ENCODE measurements around the gene ZNF438. TPM values are rescaled to one million over a fixed set of nuclear protein-coding genes. Genes with fewer than 3 reads are reported as not detected.
"Not testable (repeated sequence)": the region's sequence is repeated elsewhere in the genome, so short reads cannot be mapped to it uniquely, and the experiment has no call there.

ZNF438 gene
- total and polyA plus RNA-seq, 4 experiments from 2014 or later: 2.0 to 4.5 (median 3.9) TPM

- no peaks in the 10 kb centered on the region for H3K27me3 ChIP-seq (ENCODE audit: insufficient read depth, low read length)
- H3K27ac Mint-ChIP-seq: peak overlapping the region; percentile 98 to 99 (median 99)
- peaks cover 13% of the 10 kb centered on the region for H3K4me1 ChIP-seq (ENCODE audit: insufficient read depth, low read length)
- peaks cover 9 to 25% (median 15%) of the 10 kb centered on the region in 4 donors for H3K4me1 Mint-ChIP-seq
- no peaks in the 10 kb centered on the region for H3K9me3 ChIP-seq (ENCODE audit: control insufficient read depth in 1 of 2, low read length in 2 of 2)
- intact Hi-C loops (cut with micrococcal nuclease): loop anchor here (1.0 to 10.0 kb wide), 7 partner anchors 101 to 895 kb away; partner anchors contain the start of genes ARHGAP12, MAP3K8, MTPAP and ZEB1
- H3K36me3 Mint-ChIP-seq: no peaks in the 10 kb centered on the region
- peak overlapping the region; percentile 86 to 93 (median 90) for H3K4me3 Mint-ChIP-seq
- ChIA-PET CTCF (ENCODE audit: partially characterized antibody) (interaction anchor here (0.6 to 1.9 kb wide), 26 partner anchors 8 to 1427 kb away, joined by 3 to 27 read pairs (median 4); no protein-coding TSS in a partner anchor), POLR2A (ENCODE audit: partially characterized antibody) (interaction anchor here (0.6 to 2.4 kb wide), 22 partner anchors 7 to 738 kb away, joined by 3 to 40 read pairs (median 4); partner anchors contain the start of gene ZEB1)
- no peaks in the 10 kb centered on the region for H3K27me3 Mint-ChIP-seq
- H3K36me3 ChIP-seq (ENCODE audit: insufficient read depth, low read length): no peaks in the 10 kb centered on the region
- DNase-seq: peak; percentile 90 to 95 (median 92)
- H3K27ac ChIP-seq (ENCODE audit: low read depth, low read length): peak overlapping the region; percentile 92
- H3K4me3 ChIP-seq (ENCODE audit: low read length in 2 of 2): peak overlapping the region; percentile 77 to 96
- no peaks in the 10 kb centered on the region for H3K9me3 Mint-ChIP-seq
Observed at GRCh38 chr10:31032258-31033132, 830 bp upstream of the ZNF438 start.

GRCh38 chr10:31031205-31031557, 484 bp downstream of the ZNF438 start:
- H3K4me3 ChIP-seq (ENCODE audit: low read length in 2 of 2): peak overlapping the region; percentile 39 to 77
- H3K36me3 ChIP-seq (ENCODE audit: insufficient read depth, low read length): no peaks in the 10 kb centered on the region
- peaks cover 9 to 25% (median 15%) of the 10 kb centered on the region in 4 donors for H3K4me1 Mint-ChIP-seq
- intact Hi-C loops (cut with micrococcal nuclease): loop anchor here (1.0 to 10.0 kb wide), 10 partner anchors 32 to 896 kb away; partner anchors contain the start of genes ARHGAP12, MAP3K8 and MTPAP
- H3K9me3 ChIP-seq (ENCODE audit: control insufficient read depth in 1 of 2, low read length in 2 of 2): no peaks in the 10 kb centered on the region
- H3K4me3 Mint-ChIP-seq: peak overlapping the region; percentile 86 to 93 (median 90)
- no peaks in the 10 kb centered on the region for H3K36me3 Mint-ChIP-seq
- peak overlapping the region; percentile 92 for H3K27ac ChIP-seq (ENCODE audit: low read depth, low read length)
- H3K27ac Mint-ChIP-seq: peak overlapping the region; percentile 96 to 99 (median 98)
- no peaks in the 10 kb centered on the region for H3K27me3 ChIP-seq (ENCODE audit: insufficient read depth, low read length)
- CTCF ChIA-PET (ENCODE audit: partially characterized antibody): interaction anchor here (0.7 to 1.9 kb wide), 26 partner anchors 8 to 739 kb away, joined by 3 to 27 read pairs (median 4); no protein-coding TSS in a partner anchor
- POLR2A ChIA-PET (ENCODE audit: partially characterized antibody): interaction anchor here (0.6 to 2.4 kb wide), 21 partner anchors 9 to 731 kb away, joined by 3 to 40 read pairs (median 4); partner anchors contain the start of gene ZEB1
- DNase-seq: no peak
- no peaks in the 10 kb centered on the region for H3K9me3 Mint-ChIP-seq
- H3K27me3 Mint-ChIP-seq: no peaks in the 10 kb centered on the region
- peaks cover 13% of the 10 kb centered on the region for H3K4me1 ChIP-seq (ENCODE audit: insufficient read depth, low read length)

GRCh38 chr10:31030800-31031199, 865 bp downstream of the ZNF438 start:
- DNase-seq: peak in 1 of 5 donors; percentile 36
- H3K9me3 ChIP-seq (ENCODE audit: control insufficient read depth in 1 of 2, low read length in 2 of 2): no peaks in the 10 kb centered on the region
- Mint-ChIP-seq H3K36me3 (no peaks in the 10 kb centered on the region), H3K9me3 (no peaks in the 10 kb centered on the region), H3K4me3 (peak overlapping the region; percentile 45 to 90 (median 77)), H3K27ac (peak overlapping the region in 5 of 7 donors; percentile 72 to 99 (median 97)), H3K4me1 (peaks cover 9 to 25% (median 15%) of the 10 kb centered on the region in 4 donors), H3K27me3 (no peaks in the 10 kb centered on the region)
- ChIA-PET CTCF (ENCODE audit: partially characterized antibody) (interaction anchor here (0.8 to 1.7 kb wide), 9 partner anchors 9 to 247 kb away, joined by 3 to 6 read pairs (median 3); no protein-coding TSS in a partner anchor), POLR2A (ENCODE audit: partially characterized antibody) (interaction anchor here (2.1 to 2.4 kb wide), 3 partner anchors 32 to 727 kb away, joined by 5 to 40 read pairs (median 22); no protein-coding TSS in a partner anchor)
- no peaks in the 10 kb centered on the region for H3K36me3 ChIP-seq (ENCODE audit: insufficient read depth, low read length)
- H3K4me1 ChIP-seq (ENCODE audit: insufficient read depth, low read length): peaks cover 13% of the 10 kb centered on the region
- no peaks in the 10 kb centered on the region for H3K27me3 ChIP-seq (ENCODE audit: insufficient read depth, low read length)
- intact Hi-C loops (cut with micrococcal nuclease): loop anchor here (1.0 to 10.0 kb wide), 10 partner anchors 32 to 897 kb away; partner anchors contain the start of genes ARHGAP12, MAP3K8 and MTPAP
- peak overlapping the region; percentile 92 for H3K27ac ChIP-seq (ENCODE audit: low read depth, low read length)
- peak overlapping the region in 1 of 2 donors; percentile 77 for H3K4me3 ChIP-seq (ENCODE audit: low read length in 2 of 2)

- no peak for DNase-seq
- intact Hi-C loops (cut with micrococcal nuclease): loop anchor here (2.0 to 10.0 kb wide), 6 partner anchors 31 to 897 kb away; partner anchors contain the start of genes ARHGAP12, MAP3K8 and MTPAP
- H3K27ac ChIP-seq (ENCODE audit: low read depth, low read length): no peak overlapping the region
- no peaks in the 10 kb centered on the region for H3K36me3 ChIP-seq (ENCODE audit: insufficient read depth, low read length)
- no peaks in the 10 kb centered on the region for H3K27me3 ChIP-seq (ENCODE audit: insufficient read depth, low read length)
- Mint-ChIP-seq H3K36me3 (no peaks in the 10 kb centered on the region), H3K27me3 (no peaks in the 10 kb centered on the region), H3K4me1 (peaks cover 9 to 25% (median 15%) of the 10 kb centered on the region in 4 donors), H3K4me3 (peak overlapping the region in 1 of 8 donors; percentile 3), H3K9me3 (no peaks in the 10 kb centered on the region), H3K27ac (peak overlapping the region in 4 of 7 donors; percentile 2 to 99 (median 51))
- peaks cover 13% of the 10 kb centered on the region for H3K4me1 ChIP-seq (ENCODE audit: insufficient read depth, low read length)
- no peak overlapping the region for H3K4me3 ChIP-seq (ENCODE audit: low read length in 2 of 2)
- POLR2A ChIA-PET (ENCODE audit: partially characterized antibody): no interaction called here
- CTCF ChIA-PET (ENCODE audit: partially characterized antibody): interaction anchor here (0.8 to 1.6 kb wide), 6 partner anchors 8 to 246 kb away, joined by 3 to 5 read pairs (median 3); no protein-coding TSS in a partner anchor
- H3K9me3 ChIP-seq (ENCODE audit: control insufficient read depth in 1 of 2, low read length in 2 of 2): no peaks in the 10 kb centered on the region
Observed at GRCh38 chr10:31030260-31030659, 1.4 kb downstream of the ZNF438 start.

GRCh38 chr10:31028081-31028480, 3.6 kb downstream of the ZNF438 start:
- Mint-ChIP-seq H3K9me3 (no peaks in the 10 kb centered on the region), H3K27me3 (no peaks in the 10 kb centered on the region), H3K27ac (no peak overlapping the region), H3K4me3 (no peak overlapping the region), H3K4me1 (peaks cover 9 to 22% (median 15%) of the 10 kb centered on the region in 4 donors), H3K36me3 (no peaks in the 10 kb centered on the region)
- Histone ChIP-seq H3K4me3 (ENCODE audit: low read length in 2 of 2) (no peak overlapping the region), H3K27ac (ENCODE audit: low read depth, low read length) (no peak overlapping the region), H3K9me3 (ENCODE audit: control insufficient read depth in 1 of 2, low read length in 2 of 2) (no peaks in the 10 kb centered on the region), H3K27me3 (ENCODE audit: insufficient read depth, low read length) (no peaks in the 10 kb centered on the region), H3K4me1 (ENCODE audit: insufficient read depth, low read length) (peaks cover 13% of the 10 kb centered on the region), H3K36me3 (ENCODE audit: insufficient read depth, low read length) (no peaks in the 10 kb centered on the region)
- POLR2A ChIA-PET (ENCODE audit: partially characterized antibody): no interaction called here
- no peak for DNase-seq
- CTCF ChIA-PET (ENCODE audit: partially characterized antibody): interaction anchor here (1.7 kb wide), 1 partner anchor 276 kb away, joined by 4 read pairs; no protein-coding TSS in a partner anchor
- intact Hi-C loops (cut with micrococcal nuclease): no loop called here

- H3K27me3 ChIP-seq (ENCODE audit: insufficient read depth, low read length); H3K27ac Mint-ChIP-seq; H3K27ac ChIP-seq (ENCODE audit: low read depth, low read length); intact Hi-C loops (cut with micrococcal nuclease); H3K4me1 ChIP-seq (ENCODE audit: insufficient read depth, low read length); H3K36me3 Mint-ChIP-seq; DNase-seq; POLR2A ChIA-PET (ENCODE audit: partially characterized antibody); H3K36me3 ChIP-seq (ENCODE audit: insufficient read depth, low read length); H3K4me3 Mint-ChIP-seq; H3K9me3 ChIP-seq (ENCODE audit: control insufficient read depth in 1 of 2, low read length in 2 of 2); H3K4me3 ChIP-seq (ENCODE audit: low read length in 2 of 2); CTCF ChIA-PET (ENCODE audit: partially characterized antibody); H3K27me3 Mint-ChIP-seq; H3K9me3 Mint-ChIP-seq: not testable (repeated sequence)
- H3K4me1 Mint-ChIP-seq: peaks cover 7 to 11% (median 8%) of the 10 kb centered on the region in 4 donors
Observed at GRCh38 chr10:31026279-31026678, 5.4 kb downstream of the ZNF438 start.

- H3K4me3 Mint-ChIP-seq: no peak overlapping the region
- no peak for DNase-seq
Observed at GRCh38 chr10:31025142-31025541, 6.5 kb downstream of the ZNF438 start.

More at GRCh38 chr10:31025142-31025541, 6.5 kb downstream of the ZNF438 start:
- no peaks in the 10 kb centered on the region for H3K9me3 ChIP-seq (ENCODE audit: control insufficient read depth in 1 of 2, low read length in 2 of 2)
- no peaks in the 10 kb centered on the region for H3K27me3 ChIP-seq (ENCODE audit: insufficient read depth, low read length)
- Mint-ChIP-seq H3K36me3 (no peaks in the 10 kb centered on the region), H3K4me1 (peaks cover 0 to 3% (median 2%) of the 10 kb centered on the region in 4 donors), H3K9me3 (no peaks in the 10 kb centered on the region), H3K27me3 (no peaks in the 10 kb centered on the region), H3K27ac (no peak overlapping the region)
- intact Hi-C loops (cut with micrococcal nuclease): no loop called here
- no peaks in the 10 kb centered on the region for H3K4me1 ChIP-seq (ENCODE audit: insufficient read depth, low read length)
- no peak overlapping the region for H3K4me3 ChIP-seq (ENCODE audit: low read length in 2 of 2)
- H3K27ac ChIP-seq (ENCODE audit: low read depth, low read length): no peak overlapping the region
- ChIA-PET CTCF (ENCODE audit: partially characterized antibody) (no interaction called here), POLR2A (ENCODE audit: partially characterized antibody) (no interaction called here)
- no peaks in the 10 kb centered on the region for H3K36me3 ChIP-seq (ENCODE audit: insufficient read depth, low read length)
